Activated naive CD4-positive, alpha-beta T cell (primary cell): ENCODE measurements around the gene C11orf65.
A peak's percentile ranks its signal among the peaks of the same experiment; 100 is the strongest.

Source experiments
- DNase-seq, 4 experiments: peaks; one replicate each; lab custom pipeline; 2025; lab: John Stamatoyannopoulos, UW

Gene C11orf65

GRCh38 chr11:108467091-108467823 is at the start of gene C11orf65:
TSS of gene C11orf65 (minus strand) at chr11:108467529. CDS start at chr11:108461559, 5,970 bp downstream.
- DNase-seq, result peak; percentile 76 to 90 (median 86)

GRCh38 chr11:108516125-108516524 is 48.8 kb upstream of the C11orf65 start:
- DNase-seq, result no peak

- DNase-seq, result no peak
These were observed 45.4 kb upstream of the C11orf65 start for GRCh38 chr11:108512708-108513107.

- no peak for DNase-seq
These were observed 44.6 kb upstream of the C11orf65 start for GRCh38 chr11:108511851-108512474.

GRCh38 chr11:108508653-108509593 is 41.6 kb upstream of the C11orf65 start:
- DNase-seq, result no peak

GRCh38 chr11:108501396-108501795 is 34.1 kb upstream of the C11orf65 start:
- DNase-seq, result no peak

GRCh38 chr11:108500721-108501120 is 33.4 kb upstream of the C11orf65 start:
- no peak for DNase-seq

- DNase-seq, result no peak
These were observed 32.8 kb upstream of the C11orf65 start for GRCh38 chr11:108500169-108500568.

GRCh38 chr11:108498816-108499408 is 31.6 kb upstream of the C11orf65 start:
- DNase-seq, result no peak

GRCh38 chr11:108498046-108498815 is 30.9 kb upstream of the C11orf65 start, which contains the start of gene POGLUT3:
TSS of gene POGLUT3 (minus strand) at chr11:108498384. CDS start at chr11:108498366, 18 bp downstream.
- peak in 3 of 4 experiments; percentile 8 to 44 (median 10) for DNase-seq

- peak; percentile 3 to 39 (median 20) for DNase-seq
These were observed 30.2 kb upstream of the C11orf65 start for GRCh38 chr11:108497317-108498045.

- no peak for DNase-seq
These were observed 29.4 kb upstream of the C11orf65 start for GRCh38 chr11:108496643-108497256.

GRCh38 chr11:108495326-108495725 is 28.0 kb upstream of the C11orf65 start:
- no peak for DNase-seq

GRCh38 chr11:108494182-108494581 is 26.9 kb upstream of the C11orf65 start:
- DNase-seq, result no peak

GRCh38 chr11:108491936-108492335 is 24.6 kb upstream of the C11orf65 start:
- no peak for DNase-seq

- DNase-seq, result no peak
These were observed 19.5 kb upstream of the C11orf65 start for GRCh38 chr11:108486828-108487227.

GRCh38 chr11:108486331-108486730 is 19.0 kb upstream of the C11orf65 start:
- no peak for DNase-seq

GRCh38 chr11:108483163-108483562 is 15.8 kb upstream of the C11orf65 start:
- DNase-seq, result no peak

GRCh38 chr11:108474664-108475463 is 7.5 kb upstream of the C11orf65 start:
- DNase-seq, result no peak
